HG03159 (cell line): ENCODE results near the gene PSAP.
"Not testable (repeated sequence)": the region's sequence is repeated elsewhere in the genome, so short reads cannot be mapped to it uniquely, and the experiment has no call there.

Experiments used
- ATAC-seq: cut with Tn5 transposase; IDR thresholded peaks from one replicate; pipeline ENCODE4 v1.9.1; 2021; ENCODE audit warnings: mild to moderate bottlenecking, moderate library complexity; ENCODE audit not compliant: unreplicated experiment

PSAP gene

DNA sequence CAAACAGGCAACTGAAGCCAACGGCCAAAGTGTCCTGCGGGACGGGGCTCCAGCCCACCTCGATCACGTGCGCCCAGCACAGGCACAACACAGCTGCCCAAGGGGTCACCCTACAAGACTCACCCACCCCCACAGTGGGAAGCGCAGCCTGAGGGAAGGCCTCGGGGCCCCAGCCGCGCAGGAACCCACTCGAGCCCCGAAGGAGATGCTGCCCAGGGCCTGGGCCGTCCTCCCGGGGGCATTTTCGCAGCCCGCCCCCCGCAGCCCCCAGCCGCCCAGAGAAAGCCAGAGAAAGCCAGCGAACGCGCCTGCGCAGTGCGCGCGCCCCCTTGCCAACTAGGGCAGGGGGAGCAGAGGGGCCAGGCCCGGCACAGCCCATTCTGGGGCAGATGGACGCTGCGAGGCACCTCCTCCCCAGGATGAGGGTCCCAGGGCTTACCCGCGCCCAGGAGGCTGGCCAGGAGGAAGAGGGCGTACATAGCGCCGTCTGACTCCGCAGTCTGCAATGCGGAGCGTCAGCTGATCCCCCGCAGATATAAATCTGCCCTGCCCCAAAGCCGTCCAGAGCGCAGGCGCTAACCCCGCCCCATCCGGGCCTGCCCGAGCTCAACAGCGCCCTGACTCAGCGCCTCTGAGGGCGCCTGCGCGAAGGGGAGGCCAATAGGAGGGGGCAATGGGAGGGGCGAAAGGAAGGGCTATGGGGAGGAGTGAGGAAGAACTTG is at the start of gene PSAP:
Gene PSAP (minus strand): TSS at position 509 of the 722 bp plus-strand sequence. CDS start 30 bp downstream, at position 479.
- ATAC-seq = peak; percentile 92

DNA sequence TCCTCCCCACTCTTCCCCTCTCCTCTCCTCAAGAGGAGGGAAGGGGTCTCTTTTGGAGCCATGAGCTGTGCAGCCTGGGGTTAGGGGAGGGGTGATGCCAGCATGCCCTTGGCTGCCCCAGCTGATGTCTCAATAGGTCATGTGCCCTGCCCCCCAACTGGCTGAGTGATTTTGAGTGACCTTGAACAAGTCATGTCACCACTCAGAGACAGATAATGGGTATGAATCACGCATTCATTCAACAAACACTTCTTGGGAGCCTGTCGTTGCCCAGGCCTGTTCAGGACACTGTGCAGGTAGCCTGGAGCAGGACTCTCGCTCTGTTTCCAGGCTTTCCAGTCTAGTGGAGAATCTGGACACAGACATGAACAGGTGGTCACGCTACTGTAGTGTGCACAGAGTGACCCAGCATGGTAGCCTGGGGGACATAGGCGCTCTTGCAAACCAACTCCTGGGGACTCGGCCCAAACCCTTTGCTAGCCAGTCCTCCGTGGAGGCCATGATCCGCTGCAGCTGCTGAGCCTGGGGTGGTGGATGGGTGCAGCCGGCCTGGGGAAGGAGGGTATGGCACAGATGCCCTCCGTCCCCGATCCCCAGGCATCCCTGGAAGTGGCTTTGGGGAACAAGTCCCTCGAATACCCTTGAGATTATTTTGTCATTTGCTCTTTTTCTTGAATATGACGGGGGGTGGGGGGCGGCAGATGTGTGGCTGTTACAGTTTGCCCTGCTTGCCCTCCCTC is 49.6 kb upstream of the PSAP start:
- ATAC-seq = no peak

DNA sequence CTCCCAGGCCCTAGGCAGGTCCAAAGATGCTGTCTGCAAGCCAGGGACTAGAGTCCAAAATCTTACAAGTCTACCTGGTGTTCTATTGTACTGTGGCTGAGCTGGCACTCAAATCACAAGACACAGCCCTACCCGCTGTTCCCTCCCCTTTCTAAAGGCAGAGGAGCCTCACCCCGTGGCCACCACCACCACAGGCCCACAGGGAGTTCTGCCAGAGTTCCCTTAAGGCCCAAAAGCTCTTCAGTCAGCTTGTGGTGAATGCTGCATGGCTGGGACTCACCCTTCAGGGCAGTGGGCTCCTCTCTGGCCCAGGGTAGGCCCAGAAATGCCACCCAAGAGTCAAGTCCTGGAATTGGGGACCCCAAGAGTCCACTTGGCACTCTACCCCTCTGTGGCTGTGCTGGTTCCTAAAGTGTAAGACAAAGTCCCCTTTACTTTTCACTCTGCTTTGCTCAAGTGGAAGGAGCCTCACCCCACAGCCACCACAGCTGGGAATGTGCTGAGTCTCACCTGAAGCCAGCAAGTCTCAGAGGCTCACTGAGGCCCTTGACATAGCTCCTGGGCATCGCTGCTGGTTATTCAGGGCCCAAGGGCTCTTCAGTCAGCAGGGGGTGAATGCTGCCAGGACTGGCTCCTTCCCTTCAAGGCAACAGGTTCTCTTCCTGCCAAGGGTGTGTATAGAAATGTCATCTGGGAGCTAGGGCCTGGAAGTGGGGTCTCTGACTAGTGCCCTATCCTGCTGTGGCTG is 48.8 kb upstream of the PSAP start:
- no peak for ATAC-seq

DNA sequence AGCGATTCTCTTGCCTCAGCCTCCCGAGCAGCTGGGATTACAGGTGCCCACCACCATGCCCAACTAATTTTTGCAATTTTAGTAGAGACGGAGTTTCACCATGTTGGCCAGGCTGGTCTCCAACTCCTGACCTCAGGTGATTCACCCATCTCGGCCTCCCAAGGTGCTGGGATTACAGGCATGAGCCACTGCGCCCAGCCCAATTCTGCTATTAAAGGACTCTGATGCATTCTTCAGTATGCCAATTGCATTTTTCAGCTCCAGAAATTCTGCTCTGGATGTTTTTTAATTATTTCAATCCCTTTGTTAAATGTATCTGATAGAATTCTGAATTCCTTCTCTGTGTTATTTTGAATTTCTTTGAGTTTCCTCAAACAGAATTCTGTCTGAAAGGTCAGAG is 47.3 kb upstream of the PSAP start:
- ATAC-seq = not testable (repeated sequence)

DNA sequence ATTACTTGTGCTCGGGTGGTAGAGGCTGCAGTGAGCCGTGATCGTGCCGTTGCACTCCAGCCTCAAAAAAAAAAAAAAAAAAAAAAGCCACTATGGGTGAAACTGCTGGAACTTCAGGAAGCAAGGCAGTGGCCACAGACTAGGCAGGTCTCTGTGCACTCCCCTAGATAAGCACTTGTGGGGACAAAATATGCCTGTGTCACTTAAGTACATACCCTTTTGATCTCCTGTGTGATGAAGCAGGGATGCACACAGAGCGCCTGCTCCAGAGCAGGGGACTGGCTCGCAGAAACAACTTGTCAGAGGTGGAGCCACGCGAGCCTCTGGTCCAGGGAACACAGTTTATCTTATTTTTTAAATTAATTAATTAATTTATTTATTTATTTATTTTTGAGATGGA is 42.9 kb upstream of the PSAP start:
- ATAC-seq = no peak

DNA sequence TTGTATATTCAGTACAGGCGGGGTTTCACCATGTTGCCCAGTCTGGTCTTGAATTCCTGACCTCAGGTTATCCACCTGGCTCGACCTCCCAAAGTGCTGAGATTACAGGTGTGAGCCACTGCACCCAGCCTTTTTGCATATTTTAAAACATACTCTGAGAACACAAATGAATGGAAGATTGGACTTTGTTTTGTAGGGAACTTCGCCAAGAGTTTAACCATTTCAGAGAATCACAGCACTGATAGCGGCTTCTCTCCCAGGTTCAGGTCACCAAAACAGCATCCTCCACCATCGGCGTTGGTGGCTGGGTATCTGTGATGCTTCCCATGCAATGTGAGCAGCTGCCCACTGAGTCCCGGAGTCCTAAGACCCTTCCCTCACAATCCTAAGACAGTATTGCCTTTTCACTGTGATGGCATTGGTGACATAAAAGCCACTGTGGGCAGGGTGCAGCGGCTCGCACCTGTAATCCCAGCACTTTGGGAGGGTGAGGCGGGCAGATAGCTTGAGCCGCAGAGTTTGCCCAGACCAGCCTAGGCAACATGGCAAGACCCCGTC is 42.3 kb upstream of the PSAP start:
- no peak for ATAC-seq

DNA sequence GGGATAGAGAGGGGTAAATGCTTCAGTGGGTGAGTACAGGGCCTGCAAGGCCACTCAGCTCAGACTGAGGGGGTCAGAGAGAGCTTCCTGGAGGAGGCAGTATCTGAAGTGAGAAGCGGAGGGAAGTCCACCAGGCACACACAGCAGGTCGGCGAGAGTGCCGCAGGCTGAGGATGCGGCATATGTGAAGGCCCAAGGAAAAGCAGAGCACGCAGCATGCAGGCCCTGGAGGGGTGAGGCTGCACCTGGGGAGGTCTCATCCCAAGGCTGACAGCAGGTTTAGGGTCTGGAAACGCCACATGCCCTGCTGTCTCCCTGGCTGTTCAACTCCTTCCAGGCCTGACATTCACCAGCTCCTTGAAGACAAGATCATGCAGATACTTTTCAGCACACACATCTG is 40.4 kb upstream of the PSAP start:
- no peak for ATAC-seq

DNA sequence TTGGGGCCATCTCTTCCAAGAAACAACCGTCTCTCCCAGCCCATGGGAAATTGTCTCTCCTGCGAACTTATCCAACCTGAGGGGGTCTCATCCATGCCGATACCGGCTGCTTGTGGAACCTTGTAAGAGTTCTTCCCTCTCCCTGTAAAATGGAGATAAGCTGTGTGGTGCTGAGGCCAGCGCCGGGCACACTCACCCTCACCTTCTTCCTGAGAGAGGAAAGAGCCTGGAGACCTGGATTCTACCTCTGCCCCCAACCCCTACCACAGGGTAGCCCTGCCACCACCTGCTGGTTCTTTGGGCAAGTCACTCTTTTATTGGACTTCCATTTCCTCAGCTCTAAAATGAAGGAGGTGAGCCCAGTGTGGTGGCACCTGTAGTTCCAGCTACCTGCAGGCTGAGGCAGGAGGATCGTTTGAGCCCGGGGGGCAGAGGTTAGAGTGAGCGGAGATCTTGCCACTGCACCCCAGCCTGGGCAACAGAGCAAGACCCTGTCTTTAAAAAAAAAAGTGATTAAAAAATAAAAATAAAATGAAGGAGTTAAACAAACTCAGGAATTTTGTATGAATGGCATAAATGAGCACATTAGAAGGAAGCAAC is 38.4 kb upstream of the PSAP start:
- no peak for ATAC-seq

DNA sequence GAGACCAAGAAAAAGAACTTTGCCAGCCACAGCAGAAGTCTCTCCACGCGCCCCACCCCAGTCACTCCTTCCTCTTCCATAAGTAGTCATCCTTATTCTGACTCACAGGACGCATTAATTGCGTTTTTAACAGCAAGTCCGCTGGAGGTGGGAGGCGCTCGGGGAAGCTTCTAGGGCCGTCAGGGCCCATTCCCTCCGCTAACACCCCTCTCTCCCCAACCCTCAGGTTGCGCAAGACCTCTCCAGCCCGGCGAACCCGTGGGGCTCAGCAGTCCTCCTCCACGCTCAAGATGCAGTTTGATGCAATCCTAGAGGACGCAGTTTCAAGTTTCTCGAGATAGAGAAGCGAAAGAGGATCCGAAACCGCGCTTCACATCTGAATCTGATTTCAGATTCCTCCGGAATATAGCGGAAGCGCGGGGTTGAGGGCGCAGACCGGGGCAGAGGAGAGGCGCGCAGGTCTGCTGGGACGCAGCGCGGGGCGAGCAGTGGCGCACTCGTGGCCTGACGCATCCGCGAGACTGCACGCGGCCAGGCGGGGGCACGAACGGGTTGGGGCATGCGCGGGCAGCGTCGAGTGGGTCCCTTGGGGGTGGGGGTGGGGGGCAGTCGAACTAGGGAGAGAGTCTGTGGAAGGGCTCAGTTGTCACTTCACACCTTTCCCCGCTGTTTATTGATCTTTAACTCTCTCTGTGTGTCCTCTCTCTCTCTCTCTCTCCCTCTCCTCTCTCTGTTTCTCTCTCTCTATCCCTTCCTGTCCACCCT is 37.8 kb upstream of the PSAP start:
- peak; percentile 82 for ATAC-seq

DNA sequence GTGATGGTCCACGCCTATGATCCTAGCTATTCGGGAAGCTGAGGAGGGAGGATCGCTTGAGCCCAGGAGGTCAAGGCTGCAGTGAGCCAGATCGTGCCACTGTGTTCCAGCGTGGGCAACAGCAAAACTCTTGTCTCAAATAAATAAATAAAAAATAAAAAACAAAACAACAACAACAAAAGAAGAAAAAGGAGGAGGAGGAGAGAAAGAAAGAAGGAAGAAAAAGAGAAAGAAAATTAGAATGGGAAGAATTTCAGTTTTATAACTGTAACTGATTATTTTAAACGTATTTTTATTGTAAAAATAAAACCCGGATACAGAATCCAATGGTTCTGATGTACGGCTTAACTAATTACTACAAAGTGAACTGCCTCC is 37.2 kb upstream of the PSAP start:
- no peak for ATAC-seq

DNA sequence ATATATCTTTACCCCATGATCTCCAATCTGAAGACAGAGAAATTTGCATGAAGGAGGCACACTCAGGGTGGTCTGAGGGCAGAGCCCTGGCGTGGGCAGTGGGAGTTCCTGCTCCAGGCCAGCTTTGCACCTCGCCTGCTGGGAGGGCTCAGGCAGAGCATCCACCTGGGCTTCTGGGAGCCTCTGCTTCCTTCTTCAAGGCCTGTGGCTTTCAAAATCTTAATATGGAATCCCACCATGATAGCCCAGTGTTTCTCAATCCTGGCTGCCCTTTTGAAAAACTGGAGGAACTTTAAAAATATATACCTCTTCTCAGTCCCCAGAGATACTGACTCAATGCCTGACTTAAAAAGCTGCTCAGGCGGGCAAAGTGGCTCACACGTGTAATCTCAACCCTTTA is 36.7 kb upstream of the PSAP start:
- ATAC-seq = no peak

DNA sequence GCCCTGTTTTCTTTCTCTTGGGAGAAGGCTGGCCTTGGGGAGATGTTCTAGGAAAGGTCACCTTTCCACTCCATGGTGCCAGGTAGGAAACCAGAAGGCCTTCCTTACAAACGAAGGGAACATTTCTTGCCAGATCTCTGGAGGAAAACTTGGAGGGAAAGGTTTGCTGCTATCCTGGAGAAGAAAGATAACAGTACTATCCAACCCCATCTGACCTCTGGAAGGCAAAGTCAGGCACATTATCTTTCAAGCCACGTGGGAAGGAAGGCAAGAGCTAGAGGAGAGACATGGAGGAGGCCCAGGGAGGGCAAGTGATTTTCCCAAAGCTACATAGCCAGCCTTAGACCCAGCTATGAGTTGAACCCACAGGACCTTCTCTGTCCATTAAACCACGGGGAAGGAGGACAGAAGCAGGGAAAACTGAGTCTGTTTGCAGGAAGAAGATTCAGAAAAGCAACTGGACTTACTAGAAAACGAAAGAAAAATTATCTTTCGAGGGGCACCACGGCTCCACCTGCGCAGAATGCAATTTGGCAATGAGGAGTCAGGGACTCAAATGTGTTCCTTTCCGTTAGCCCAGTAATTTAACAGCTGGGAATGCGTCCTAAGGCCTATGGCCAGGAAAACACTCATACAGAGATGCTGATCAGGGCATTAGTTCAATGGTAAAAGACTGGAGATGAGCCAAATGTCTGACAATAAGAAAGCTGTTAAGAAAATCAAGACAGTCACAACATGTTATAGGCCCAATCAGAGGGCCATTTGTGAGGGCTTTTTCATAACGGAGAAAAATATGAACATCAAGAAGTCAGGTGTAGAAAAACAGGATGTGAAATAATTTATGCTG is 32.0 kb upstream of the PSAP start:
- no peak for ATAC-seq

DNA sequence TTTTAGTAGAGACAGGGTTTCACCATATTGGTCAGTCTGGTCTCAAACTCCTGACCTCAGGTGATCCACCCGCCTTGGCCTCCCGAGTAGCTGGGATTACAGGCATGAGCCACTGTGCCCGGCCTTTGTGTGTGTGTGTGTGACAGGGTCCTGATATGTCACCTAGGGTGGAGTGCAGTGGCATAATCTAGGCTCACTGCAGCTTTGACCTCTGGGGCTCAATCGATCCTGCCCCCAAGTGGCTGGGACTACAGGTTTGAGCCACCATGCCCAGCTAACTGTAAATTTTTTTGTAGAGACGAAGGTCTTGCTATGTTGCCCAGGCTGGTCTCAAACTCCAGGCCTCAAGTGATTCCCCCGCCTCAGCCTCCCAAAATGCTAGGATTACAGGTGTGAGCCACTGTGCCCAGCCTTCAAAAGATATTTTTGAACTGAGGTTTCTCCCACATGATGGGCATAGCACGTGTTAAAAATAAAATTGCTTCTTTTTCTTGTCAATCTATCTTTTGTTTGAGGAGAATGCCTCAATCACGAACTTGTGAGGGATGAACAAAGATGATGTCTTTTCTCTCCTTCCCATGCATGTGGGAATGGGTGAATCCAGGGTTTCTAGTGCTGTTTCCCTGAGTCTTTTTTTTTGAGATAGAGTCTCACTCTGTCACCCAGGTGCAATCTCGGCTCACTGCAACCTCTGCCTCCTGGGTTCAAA is 30.8 kb upstream of the PSAP start:
- no peak for ATAC-seq

DNA sequence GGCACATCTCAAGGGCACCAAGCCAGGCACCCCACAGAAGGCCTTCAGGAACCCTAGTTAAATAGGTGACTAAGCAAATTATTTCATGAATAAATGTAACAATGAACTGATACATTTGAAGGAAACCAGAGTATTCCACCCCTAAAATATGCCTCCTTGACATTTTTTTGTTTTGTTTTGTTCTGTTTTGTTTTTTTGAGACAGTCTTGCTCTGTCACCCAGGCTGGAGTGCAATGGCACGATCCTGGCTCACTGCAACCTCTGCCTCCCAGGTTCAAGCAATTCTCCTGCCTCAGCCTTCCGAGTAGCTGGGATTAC is 30.2 kb upstream of the PSAP start:
- ATAC-seq = not testable (repeated sequence)

DNA sequence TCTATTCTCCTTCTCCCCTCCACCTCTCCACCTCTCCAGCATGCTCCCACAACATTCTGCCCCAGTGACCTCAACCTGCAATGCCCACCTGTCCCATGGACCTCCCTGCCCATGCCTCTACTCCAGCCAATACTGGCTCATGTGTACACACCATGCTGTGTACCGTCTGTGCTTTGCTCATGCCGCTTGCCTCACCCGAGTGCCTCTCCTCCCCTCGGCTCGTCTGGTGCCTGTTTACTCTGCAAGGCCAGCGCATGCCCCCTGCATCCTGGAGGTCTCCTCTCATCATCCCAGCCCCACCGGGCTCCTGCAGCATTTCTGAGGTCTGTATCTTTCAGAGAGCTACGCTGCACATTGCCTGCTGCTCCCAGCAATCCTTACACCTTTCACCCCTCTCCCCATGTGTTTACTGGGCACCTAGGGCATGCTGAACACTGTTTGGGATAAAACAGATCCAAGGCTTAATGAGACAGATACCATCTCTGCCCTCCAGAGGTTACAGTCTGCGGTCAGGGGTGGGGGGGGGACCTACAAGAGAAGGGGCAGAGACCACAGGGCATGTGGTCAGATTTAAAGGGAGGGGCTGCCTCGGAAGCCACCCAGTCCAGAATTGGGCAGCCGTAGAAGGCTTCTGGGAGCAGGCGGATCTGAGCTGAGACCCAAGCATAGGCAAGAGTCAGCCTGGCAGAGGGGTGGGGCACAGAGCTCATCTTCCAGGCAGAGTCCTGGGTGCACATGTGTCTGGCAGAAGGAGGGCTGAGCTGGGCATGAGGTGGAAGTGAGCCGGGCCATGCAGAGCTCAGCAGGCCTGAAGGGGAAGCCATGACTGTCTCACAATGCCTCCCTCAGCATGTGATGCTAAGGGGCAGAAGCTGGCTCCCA is 29.6 kb upstream of the PSAP start:
- no peak for ATAC-seq

DNA sequence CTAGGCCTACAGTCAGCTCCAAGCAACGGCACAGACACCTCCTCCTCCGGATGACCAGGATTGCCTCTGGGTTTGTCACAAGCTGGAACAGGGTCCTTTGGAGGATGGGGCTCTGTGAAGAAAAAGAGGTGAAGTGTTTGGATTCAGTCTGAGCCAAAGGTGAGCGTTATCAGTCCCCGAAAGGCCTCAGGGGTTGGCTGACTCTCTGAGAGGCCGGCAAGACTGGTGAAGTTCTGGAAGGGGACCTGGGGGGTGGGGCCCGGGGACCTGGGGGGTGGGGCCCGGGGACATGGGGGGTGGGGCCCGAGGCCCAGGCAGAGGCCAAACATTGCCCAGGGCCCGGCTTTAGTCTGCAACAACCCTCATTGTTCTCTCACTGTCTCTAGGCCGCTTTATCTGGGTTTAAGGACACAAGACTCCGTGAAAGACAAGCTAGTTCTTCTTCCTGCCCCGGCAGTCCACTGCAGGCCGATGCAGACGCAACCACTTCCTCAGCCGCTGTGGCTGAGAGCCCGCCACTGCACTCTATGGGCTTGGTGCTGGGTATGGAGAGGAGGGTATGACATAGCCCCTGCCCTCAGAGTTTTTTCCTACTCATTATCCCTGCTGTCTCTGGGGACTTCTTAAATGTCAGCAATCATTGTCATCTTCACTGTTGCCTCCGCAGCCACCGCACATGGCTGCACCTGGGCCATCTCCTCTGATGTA is 27.4 kb upstream of the PSAP start:
- ATAC-seq = no peak

DNA sequence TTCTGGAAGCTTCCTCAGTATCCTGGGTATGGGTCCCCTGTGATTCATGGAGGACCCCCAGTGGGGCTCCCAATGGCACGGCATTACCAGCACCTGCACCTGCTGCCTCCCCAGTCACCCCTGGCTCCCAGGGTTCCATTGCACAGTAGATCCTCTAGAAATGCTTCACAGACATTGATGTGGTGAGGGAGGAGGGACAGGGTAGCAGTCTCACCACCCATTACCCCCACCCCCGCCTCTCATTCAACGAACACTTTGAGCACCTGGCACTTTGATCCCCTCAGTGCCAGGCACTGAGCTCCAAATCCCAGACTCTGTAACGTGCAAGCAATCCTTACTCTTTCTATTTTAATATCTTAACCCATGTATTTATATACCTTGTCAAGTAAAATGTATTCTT is 26.8 kb upstream of the PSAP start:
- no peak for ATAC-seq
